Neutrophil (primary cell): ENCODE measurements around the gene CD300LD.
A peak's percentile ranks its signal among the peaks of the same experiment; 100 is the strongest.

Experiments
- H3K27ac ChIP-seq: fragments of 200-600 bp; sonication (generic); 2 replicates; pipeline ENCODE4 v1.5.1; 2016; ENCODE audit warnings: mild to moderate bottlenecking, moderate library complexity
- H3K27me3 ChIP-seq: fragments of 200-600 bp; sonication (generic); 2 replicates; pipeline ENCODE4 v1.6.0; 2016; ENCODE audit warnings: mild to moderate bottlenecking
- H3K36me3 ChIP-seq: fragments of 200-600 bp; sonication (generic); 2 replicates; pipeline ENCODE4 v1.5.1; 2017
- H3K4me1 ChIP-seq, 2 experiments: fragments of 200-600 bp in 1 of 2; sonication (generic) in 1 of 2; 1 replicate in 1 of 2; 2 replicates in 1 of 2; pipeline versions ENCODE4 v1.5.1 to v1.6.1; 2013 to 2016; ENCODE audit warnings: low read depth in 1 of 2, low read length in 1 of 2, mild to moderate bottlenecking in 1 of 2, moderate library complexity in 1 of 2; ENCODE audit not compliant: control insufficient read depth in 1 of 2, insufficient read depth in 1 of 2
- H3K4me3 ChIP-seq, 2 experiments: fragments of 200-600 bp in 1 of 2; sonication (generic) in 1 of 2; 1 replicate in 1 of 2; 2 replicates in 1 of 2; pipeline ENCODE4 v1.5.1; 2013 to 2016; ENCODE audit warnings: low read depth in 1 of 2, low read length in 1 of 2, mild to moderate bottlenecking in 1 of 2, moderate library complexity in 1 of 2
- H3K9me3 ChIP-seq: fragments of 200-600 bp; sonication (generic); 2 replicates; pipeline ENCODE4 v1.5.1; 2016
- CTCF ChIP-seq: fragments of 200-600 bp; sonication (generic); IDR thresholded peaks from 2 replicates; pipeline ENCODE4 v1.5.1; 2016; ENCODE audit warnings: antibody characterized with exemption

The CD300LD gene

GRCh38 chr17:74542166-74542565, 49.9 kb downstream of the CD300LD start:
- Histone ChIP-seq H3K27me3 (no peaks in the 10 kb centered on the region), H3K27ac (no peak overlapping the region), H3K4me3 (no peak overlapping the region), H3K36me3 (no peaks in the 10 kb centered on the region), H3K9me3 (no peaks in the 10 kb centered on the region), H3K4me1 (peaks cover 0 to 7% of the 10 kb centered on the region in 2 experiments)
- TF ChIP-seq CTCF = no peak

GRCh38 chr17:74541176-74542111, 50.6 kb downstream of the CD300LD start:
- no peaks in the 10 kb centered on the region for H3K36me3 ChIP-seq
- TF ChIP-seq CTCF = no peak
- H3K4me3 ChIP-seq = no peak overlapping the region
- H3K9me3 ChIP-seq = no peaks in the 10 kb centered on the region
- no peak overlapping the region for H3K27ac ChIP-seq
- H3K4me1 ChIP-seq = peaks cover 0 to 7% of the 10 kb centered on the region in 2 experiments
- no peaks in the 10 kb centered on the region for H3K27me3 ChIP-seq

- no peaks in the 10 kb centered on the region for H3K36me3 ChIP-seq
- H3K9me3 ChIP-seq = no peaks in the 10 kb centered on the region
- no peak overlapping the region for H3K27ac ChIP-seq
- no peaks in the 10 kb centered on the region for H3K27me3 ChIP-seq
- H3K4me1 ChIP-seq = no peaks in the 10 kb centered on the region
- no peak for TF ChIP-seq CTCF
- no peak overlapping the region for H3K4me3 ChIP-seq
Measured at GRCh38 chr17:74539281-74539820, 52.7 kb downstream of the CD300LD start.

DNA sequence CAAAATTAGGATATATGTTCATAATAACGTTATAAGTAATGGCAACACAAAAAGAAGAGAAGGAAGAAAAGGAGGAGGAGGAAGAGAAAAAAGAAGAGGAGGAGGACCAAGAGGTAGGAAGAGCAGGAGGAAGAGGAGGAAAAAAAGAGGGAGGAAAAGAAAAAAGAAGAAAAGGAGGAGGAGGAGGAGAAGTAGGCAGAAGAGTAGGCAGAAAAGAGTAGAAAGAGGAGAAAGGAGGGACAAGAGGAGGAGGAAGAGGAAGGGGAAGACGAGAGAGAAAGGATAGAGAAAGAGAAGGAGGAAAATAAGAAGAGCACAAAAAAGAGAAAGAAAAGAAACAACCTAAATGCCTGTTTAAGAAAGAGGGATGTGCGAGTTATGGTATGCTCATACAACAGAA, 55.2 kb downstream of the CD300LD start:
- Histone ChIP-seq H3K27me3 (no peaks in the 10 kb centered on the region), H3K9me3 (no peaks in the 10 kb centered on the region)

DNA sequence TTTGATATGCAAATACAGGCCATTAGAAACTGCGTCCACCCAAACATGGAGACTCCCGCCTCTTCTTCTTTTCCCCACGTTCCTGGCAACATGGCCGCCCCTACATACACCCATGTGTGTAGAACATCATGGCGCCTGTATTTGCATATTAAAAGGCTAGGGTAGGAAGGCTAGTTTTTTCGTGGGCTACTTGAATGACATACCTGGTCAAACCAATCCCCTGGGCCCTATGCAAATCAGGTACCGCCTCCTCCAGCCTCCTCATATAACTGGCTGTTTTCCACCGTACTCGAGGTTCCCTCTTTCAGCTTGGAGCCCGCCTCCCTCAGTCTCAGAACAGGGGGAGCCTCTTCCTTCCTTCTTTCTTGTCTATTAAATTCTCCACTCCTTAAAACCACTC, 60.0 kb downstream of the CD300LD start:
- Histone ChIP-seq H3K36me3 (no peaks in the 10 kb centered on the region), H3K9me3 (no peaks in the 10 kb centered on the region), H3K27ac (peak overlapping the region; percentile 100), H3K4me1 (peaks cover 65 to 68% of the 10 kb centered on the region in 2 experiments), H3K27me3 (no peaks in the 10 kb centered on the region), H3K4me3 (peak overlapping the region; percentile 52 to 76)
- TF ChIP-seq CTCF = peak; percentile 15

More for the DNA sequence above, 55.2 kb downstream of the CD300LD start:
- H3K36me3 ChIP-seq = no peaks in the 10 kb centered on the region
- peaks cover 17 to 20% of the 10 kb centered on the region in 2 experiments for H3K4me1 ChIP-seq
- H3K4me3 ChIP-seq = no peak overlapping the region
- TF ChIP-seq CTCF = no peak
- H3K27ac ChIP-seq = no peak overlapping the region
